ENCODE measurements around the gene SLC4A3.
A peak's percentile ranks its signal among the peaks of the same experiment; 100 is the strongest.

Gene SLC4A3

GRCh38 chr2:219627103-219628100 lies at the start of gene SLC4A3:
Gene SLC4A3 (plus strand): TSS chr2:219627630. CDS start chr2:219627993, 363 bp downstream.
- DNase-seq, result no peak

- no peak for DNase-seq
Measured at GRCh38 chr2:219578811-219579613, 48.4 kb upstream of the SLC4A3 start.

GRCh38 chr2:219581346-219581745 lies 46.1 kb upstream of the SLC4A3 start:
- DNase-seq, result no peak

- no peak for DNase-seq
Measured at GRCh38 chr2:219591091-219591490, 36.3 kb upstream of the SLC4A3 start.

GRCh38 chr2:219592736-219593135 lies 34.7 kb upstream of the SLC4A3 start:
- no peak for DNase-seq

GRCh38 chr2:219593154-219593553 lies 34.3 kb upstream of the SLC4A3 start:
- DNase-seq, result no peak

GRCh38 chr2:219595256-219595655 lies 32.2 kb upstream of the SLC4A3 start:
- DNase-seq, result no peak

GRCh38 chr2:219596954-219597551 lies 30.4 kb upstream of the SLC4A3 start:
- no peak for DNase-seq

- DNase-seq, result peak; percentile 91
Measured at GRCh38 chr2:219597552-219598307, 29.7 kb upstream of the SLC4A3 start, which contains the start of gene STK11IP. Gene STK11IP (plus strand): TSS chr2:219597857. CDS start chr2:219598120, 263 bp downstream.

GRCh38 chr2:219598308-219599078 lies 28.9 kb upstream of the SLC4A3 start:
- no peak for DNase-seq

- DNase-seq, result no peak
Measured at GRCh38 chr2:219603771-219604170, 23.7 kb upstream of the SLC4A3 start.

GRCh38 chr2:219605607-219605954 lies 21.8 kb upstream of the SLC4A3 start:
- DNase-seq, result no peak

GRCh38 chr2:219607931-219608330 lies 19.5 kb upstream of the SLC4A3 start:
- DNase-seq, result no peak

- no peak for DNase-seq
Measured at GRCh38 chr2:219608399-219608964, 18.9 kb upstream of the SLC4A3 start.

- DNase-seq, result no peak
Measured at GRCh38 chr2:219609149-219609750, 18.2 kb upstream of the SLC4A3 start.

- no peak for DNase-seq
Measured at GRCh38 chr2:219611306-219611705, 16.1 kb upstream of the SLC4A3 start.

- DNase-seq, result no peak
Measured at GRCh38 chr2:219611866-219612576, 15.4 kb upstream of the SLC4A3 start.

- no peak for DNase-seq
Measured at GRCh38 chr2:219612577-219613286, 14.7 kb upstream of the SLC4A3 start.

- no peak for DNase-seq
Measured at GRCh38 chr2:219613461-219614070, 13.9 kb upstream of the SLC4A3 start.
